SKM-1 treated with dmso at 0.1 percent for 144 hours (cell line): ENCODE results near the gene PCDHA12.
"Not testable (repeated sequence)": the region's sequence is repeated elsewhere in the genome, so short reads cannot be mapped to it uniquely, and the experiment has no call there.

ENCODE experiments used
- DNase-seq: peaks from one replicate; lab custom pipeline; 2025; ENCODE audit not compliant: unreplicated experiment; lab: John Stamatoyannopoulos, UW

PCDHA12 gene

DNA sequence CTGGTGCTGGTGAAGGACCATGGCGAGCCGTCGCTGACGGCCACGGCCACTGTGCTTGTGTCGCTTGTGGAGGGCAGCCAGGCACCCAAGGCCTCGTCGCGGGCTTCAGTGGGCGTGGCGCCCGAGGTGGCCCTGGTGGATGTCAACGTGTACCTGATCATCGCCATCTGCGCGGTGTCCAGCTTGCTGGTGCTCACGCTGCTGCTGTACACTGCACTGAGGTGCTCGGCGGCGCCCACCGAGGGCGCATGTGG, 17.2 kb upstream of the PCDHA12 start:
- no peak for DNase-seq

DNA sequence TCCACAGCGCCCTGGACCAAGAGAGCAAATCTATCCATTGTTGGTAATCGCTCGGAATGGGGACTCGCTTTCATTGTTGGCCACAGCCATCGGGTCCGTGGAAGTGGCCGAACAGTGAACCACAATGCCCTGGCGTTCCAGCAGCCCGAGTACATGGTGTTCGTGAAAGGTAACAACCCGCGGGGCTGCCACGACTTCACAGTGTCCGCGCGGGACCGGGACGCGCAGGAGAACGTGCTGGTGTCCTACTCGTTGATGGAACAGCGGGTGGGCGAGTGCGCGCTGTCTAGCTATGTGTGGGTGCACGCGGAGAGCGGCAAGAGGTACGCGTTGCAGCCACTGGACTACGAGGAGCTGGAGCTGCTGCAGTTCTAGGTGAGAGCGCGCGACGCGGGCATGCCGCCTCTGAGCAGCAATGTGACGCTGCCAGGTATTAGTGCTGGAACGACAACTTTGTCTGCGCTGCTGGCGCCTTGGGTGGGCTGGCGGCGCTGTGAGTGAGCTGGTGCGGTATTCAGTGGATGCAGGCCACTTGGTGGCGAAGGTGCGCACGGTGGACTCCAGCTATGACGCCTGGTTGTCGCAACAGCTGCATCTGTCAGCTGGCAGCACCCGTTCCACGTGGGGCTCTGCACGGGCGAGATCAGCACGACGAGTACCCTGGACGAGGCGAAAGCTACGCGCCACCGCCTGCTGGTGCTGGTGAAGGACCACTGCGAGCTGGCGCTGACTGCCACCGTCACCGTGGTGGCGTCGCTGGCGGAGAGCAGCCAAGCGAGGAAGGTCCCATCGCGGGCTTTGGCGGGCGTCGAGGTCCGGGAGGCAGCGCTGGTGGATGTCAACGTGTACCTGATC, 12.4 kb upstream of the PCDHA12 start:
- no peak for DNase-seq

DNA sequence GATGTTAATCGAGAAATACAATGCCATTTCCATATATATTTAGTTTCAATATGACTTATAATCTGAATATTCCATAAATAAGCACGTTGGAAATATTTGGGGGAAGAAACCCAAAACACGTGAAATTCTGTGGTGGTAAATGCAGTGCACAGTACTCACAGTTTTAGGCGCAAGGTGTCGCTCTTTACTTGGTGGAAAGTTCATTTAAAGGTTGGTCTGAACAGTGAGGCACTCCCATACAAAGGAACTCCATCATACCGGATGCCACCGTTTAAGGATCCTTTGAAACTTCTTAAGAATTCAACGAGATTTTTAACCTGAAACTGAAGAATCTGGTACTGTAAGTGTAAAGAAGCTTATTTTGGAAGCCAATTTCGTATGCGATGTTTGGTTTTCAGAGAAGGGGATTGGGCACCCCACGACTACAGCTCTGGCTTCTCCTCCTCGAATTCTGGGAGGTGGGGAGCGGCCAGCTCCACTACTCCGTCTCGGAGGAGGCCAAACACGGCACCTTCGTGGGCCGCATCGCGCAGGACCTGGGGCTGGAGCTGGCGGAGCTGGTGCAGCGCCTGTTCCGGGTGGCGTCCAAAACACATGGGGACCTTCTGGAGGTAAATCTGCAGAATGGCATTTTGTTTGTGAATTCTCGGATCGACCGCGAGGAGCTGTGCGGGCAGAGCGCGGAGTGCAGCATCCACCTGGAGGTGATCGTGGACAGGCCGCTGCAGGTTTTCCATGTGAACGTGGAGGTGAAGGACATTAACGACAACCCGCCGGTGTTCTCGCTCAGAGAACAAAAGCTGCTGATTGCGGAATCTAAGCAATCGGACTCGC, 6.2 kb upstream of the PCDHA12 start, which contains the start of gene PCDHA11:
Gene PCDHA11, plus strand, starts transcription at position 237 of the 834 bp plus-strand sequence. Its CDS starts 147 bp downstream, at position 384.
- no peak for DNase-seq

DNA sequence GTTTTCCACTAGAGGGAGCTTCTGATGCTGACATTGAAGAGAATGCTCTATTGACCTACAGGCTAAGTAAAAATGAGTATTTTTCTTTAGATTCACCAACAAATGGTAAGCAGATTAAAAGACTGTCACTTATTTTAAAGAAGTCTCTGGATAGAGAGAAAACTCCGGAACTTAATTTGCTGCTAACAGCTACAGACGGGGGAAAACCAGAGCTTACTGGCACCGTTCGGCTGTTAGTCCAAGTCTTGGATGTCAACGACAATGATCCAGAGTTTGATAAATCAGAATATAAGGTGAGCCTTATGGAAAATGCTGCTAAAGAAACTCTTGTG, 5.6 kb upstream of the PCDHA12 start:
- no peak for DNase-seq

DNA sequence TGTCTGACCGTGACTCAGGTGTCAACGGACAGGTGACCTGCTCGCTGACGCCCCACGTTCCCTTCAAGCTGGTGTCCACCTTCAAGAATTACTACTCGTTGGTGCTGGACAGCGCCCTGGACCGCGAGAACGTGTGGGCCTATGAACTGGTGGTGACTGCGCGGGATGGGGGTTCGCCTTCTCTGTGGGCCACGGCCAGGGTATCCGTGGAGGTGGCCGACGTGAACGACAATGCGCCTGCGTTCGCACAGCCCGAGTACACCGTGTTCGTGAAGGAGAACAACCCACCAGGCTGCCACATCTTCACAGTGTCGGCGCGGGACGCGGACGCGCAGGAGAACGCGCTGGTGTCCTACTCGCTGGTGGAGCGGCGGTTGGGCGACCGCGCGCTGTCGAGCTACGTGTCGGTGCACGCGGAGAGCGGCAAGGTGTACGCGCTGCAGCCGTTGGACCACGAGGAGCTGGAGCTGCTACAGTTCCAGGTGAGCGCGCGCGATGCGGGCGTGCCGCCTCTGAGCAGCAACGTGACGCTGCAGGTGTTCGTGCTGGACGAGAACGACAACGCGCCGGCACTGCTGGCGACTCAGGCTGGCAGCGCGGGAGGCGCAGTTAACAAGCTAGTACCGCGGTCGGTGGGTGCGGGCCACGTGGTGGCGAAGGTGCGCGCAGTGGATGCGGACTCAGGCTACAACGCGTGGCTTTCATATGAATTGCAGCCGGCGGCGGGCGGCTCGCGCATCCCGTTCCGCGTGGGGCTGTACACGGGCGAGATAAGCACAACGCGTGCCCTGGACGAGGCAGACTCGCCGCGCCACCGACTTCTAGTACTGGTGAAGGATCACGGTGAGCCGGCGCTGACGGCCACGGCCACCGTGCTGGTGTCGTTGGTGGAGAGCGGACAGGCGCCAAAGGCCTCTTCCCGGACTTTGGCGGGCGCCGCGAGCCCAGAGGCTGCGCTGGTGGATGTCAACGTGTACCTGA, 4.6 kb upstream of the PCDHA12 start:
- no peak for DNase-seq

DNA sequence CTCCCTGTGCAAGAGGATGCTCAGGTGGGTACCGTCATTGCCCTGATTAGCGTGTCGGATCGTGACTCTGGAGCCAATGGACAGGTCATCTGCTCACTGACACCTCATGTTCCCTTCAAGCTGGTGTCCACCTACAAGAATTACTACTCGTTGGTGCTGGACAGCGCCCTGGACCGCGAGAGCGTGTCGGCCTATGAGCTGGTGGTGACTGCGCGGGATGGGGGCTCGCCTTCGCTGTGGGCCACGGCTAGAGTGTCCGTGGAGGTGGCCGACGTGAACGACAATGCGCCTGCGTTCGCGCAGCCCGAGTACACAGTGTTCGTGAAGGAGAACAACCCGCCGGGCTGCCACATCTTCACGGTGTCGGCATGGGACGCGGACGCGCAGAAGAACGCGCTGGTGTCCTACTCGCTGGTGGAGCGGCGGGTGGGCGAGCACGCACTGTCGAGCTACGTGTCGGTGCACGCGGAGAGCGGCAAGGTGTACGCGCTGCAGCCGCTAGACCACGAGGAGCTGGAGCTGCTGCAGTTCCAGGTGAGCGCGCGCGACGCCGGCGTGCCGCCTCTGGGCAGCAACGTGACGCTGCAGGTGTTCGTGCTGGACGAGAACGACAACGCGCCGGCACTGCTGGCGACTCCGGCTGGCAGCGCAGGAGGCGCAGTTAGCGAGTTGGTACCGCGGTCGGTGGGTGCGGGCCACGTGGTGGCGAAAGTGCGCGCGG, 1.6 kb downstream of the PCDHA12 start:
- DNase-seq: not testable (repeated sequence)

DNA sequence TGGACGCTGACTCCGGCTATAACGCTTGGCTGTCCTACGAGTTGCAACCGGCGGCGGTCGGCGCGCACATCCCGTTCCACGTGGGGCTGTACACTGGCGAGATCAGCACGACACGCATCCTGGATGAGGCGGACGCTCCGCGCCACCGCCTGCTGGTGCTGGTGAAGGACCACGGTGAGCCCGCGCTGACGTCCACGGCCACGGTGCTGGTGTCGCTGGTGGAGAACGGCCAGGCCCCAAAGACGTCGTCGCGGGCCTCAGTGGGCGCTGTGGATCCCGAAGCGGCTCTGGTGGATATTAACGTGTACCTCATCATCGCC, 2.1 kb downstream of the PCDHA12 start:
- no peak for DNase-seq

DNA sequence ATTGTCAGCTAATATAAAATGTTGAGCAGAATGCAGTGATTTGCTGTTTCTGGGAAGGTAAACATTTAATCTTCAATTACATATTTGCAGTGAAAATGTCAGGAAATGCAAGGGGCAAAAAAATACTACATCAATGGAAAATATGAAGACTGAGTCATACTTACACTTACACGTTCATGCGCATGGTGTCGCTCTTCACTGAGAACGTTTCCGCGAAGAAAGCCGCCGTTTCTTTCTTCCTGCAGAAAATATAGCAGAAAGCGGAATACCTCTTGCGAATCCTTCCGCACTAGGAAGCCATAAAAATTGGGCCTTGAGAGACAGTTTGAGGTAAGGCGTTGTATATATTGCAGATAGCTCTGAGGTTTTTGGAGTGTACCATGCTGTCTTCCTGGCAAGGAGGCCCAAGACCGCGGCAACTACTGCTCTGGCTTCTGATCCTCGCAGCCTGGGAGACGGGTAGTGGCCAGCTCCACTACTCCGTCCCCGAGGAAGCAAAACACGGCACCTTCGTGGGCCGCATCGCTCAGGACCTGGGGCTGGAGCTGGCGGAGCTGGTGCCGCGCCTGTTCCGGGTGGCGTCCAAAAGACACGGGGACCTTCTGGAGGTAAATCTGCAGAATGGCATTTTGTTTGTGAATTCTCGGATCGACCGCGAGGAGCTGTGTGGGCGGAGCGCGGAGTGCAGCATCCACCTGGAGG, 6.9 kb downstream of the PCDHA12 start, which contains the start of gene PCDHA13:
Gene PCDHA13, plus strand, starts transcription at position 236 of the 702 bp plus-strand sequence. Its CDS starts 145 bp downstream, at position 381.
- no peak for DNase-seq

DNA sequence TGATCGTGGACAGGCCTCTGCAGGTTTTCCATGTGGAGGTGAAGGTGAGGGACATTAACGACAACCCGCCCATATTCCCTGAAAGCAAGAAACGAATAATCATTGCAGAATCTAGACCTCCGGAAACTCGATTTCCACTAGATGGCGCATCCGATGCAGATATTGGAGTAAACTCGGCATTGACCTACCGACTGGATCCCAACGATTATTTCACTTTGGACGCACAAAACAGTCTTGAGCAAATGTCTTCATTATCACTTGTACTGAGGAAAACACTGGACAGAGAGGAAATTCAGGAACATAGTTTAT, 7.4 kb downstream of the PCDHA12 start:
- DNase-seq: no peak

DNA sequence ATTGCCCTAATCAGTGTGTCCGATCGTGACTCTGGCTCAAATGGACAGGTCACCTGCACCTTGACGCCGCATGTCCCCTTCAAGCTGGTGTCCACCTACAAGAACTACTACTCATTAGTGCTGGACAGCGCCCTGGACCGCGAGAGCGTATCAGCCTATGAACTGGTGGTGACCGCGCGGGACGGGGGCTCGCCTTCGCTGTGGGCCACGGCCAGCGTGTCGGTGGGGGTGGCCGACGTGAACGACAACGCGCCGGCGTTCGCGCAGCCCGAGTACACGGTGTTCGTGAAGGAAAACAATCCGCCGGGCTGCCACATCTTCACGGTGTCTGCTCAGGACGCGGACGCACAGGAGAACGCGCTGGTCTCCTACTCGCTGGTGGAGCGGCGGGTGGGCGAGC, 8.3 kb downstream of the PCDHA12 start:
- no peak for DNase-seq

DNA sequence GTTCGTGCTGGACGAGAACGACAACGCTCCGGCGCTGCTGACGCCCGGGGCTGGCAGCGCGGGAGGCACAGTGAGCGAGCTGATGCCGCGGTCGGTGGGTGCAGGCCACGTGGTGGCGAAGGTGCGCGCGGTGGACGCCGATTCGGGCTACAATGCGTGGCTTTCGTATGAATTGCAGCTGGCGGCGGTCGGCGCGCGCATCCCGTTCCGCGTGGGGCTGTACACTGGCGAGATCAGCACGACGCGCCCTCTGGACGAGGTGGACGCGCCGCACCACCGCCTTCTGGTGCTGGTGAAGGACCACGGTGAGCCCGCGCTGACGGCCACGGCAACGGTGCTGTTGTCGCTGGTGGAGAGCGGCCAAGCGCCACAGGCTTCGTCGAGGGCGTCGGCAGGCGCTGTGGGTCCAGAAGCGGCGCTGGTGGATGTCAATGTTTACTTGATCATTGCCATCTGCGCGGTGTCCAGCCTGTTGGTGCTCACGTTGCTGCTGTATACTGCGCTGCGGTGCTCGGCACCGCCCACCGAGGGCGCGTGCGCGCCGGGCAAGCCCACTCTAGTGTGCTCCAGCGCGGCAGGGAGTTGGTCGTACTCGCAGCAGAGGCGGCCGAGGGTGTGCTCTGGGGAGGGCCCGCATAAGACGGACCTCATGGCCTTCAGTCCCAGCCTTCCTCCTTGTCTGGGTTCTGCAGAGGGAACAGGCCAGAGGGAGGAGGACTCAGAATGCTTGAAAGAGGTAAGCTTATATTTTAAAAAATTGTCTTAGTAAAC, 9.0 kb downstream of the PCDHA12 start:
- DNase-seq: no peak

DNA sequence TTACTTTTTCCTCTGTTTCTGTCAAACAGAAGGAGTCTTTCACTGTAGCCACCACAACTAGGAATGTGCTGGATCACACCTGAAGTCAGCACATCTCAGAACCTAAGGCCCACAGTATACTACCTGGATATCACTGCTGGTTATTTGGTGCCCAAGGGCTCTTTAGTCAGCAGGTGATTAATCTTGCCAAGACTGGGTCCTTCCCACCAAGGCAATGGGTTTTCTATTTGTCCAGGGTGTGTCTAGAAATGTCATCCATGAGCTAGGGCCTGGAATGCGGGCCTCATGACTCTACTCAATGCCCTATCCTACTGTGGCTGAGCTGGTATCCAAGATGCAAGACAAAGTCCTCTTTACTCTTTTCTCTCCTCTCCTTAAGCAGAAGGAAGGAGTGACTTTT, 41.2 kb downstream of the PCDHA12 start:
- DNase-seq: no peak

DNA sequence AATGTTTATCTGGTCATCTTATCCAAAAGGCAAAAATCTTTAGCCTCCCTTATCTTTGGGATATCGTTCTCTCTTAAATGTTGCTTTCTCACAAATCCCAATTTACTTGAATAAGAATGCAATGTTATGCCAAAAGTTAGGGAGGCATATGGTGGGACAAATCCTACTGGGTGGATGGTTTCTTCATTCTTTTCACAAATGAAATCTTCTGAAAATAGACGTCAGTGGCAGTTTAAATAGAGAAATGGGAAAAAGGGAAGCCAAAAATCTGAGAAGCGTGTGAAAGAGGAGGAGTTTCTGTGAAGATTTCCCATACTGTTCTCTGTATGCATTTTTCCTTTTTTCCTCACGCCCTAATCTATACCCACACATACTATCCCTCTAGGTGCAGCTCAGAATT, 48.5 kb downstream of the PCDHA12 start:
- no peak for DNase-seq

DNA sequence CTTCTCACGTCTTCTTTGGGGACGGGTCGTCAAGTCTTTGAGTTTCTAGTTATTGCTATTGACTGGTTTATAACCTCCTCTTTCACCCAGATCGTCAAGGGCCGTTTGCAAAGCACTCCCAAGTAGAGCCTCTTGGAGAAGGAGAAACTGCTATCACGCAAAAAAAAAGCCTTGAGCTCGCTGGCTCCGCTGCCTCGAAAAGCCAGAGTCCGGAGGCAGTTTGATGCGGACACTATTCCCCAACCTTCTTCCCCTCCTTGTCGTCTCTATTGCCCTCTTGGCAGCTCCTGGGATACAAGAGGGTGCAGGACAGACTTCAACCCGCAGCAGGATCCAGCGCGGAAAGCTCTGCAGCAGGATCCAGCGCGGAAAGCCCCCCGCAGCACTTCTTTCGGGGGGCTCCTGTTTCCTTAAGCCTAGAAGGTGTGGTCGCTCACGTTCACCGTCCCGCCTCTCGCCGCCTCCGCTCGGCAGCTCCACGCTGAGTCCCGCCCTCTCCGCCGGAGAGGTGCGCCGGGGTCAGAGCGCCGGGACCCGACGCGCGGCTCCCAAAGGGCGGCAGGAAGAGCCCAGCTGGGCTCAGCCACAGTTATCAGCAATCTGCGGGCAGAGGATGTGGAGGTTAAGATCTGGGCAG, 50.8 kb downstream of the PCDHA12 start, which contains the start of gene PCDHAC1:
Gene PCDHAC1, plus strand, starts transcription at position 494 of the 637 bp plus-strand sequence. CDS start 594 bp downstream, outside the sequence.
- DNase-seq: no peak

DNA sequence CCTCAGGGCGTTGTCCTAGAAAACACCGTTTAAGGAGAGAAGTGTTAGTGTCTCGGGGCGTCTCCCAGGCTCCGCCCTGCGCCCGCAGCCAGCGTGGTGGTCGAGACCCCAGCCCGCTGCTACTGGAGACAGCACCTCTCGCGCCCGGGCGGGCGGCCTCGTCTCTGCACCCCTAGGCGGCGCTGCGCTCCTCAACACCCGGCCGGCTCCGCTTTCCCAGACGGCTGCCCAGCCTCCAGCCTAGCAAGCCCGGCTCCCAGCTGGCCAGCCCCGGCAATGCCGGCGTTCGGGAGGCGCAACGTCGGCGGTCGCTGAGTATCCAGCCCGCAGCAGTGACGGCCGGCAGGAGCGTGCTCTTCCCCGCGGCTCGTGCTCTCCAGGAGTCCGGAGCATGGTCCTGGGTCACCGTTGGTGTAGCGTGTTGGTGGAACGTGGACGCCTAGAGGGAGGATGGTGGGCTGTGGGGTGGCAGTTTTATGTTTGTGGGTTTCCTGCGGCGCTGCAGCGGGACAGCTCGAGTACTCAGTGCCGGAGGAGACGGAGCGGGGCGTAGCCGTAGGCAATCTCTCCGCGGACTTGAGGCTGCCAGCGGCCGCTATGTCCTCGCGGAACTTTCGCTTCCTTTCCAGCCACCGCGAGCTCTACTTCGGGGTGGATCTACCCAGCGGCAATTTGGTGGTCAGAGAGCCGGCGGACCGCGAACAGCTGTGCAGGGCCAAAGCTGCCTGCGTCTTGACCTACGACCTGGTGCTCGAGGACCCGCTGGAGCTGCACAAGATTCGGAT, 51.5 kb downstream of the PCDHA12 start:
- DNase-seq: no peak

DNA sequence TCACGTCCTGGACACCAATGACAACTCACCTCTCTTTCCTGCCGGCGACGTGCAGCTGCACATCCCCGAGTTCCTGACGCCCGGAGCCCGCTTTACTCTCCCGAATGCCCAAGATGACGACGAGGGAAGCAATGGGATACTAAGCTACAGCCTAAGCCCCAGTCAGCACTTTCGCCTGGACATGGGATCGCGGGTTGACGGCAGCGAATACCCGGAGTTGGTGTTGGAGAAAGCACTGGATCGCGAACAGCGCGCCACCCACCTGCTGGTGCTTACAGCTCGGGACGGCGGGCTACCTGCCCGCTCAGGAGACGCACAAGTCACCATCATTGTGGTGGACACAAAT, 52.1 kb downstream of the PCDHA12 start:
- no peak for DNase-seq
